ENCODE data around the gene GPHA2.

The GPHA2 gene

DNA sequence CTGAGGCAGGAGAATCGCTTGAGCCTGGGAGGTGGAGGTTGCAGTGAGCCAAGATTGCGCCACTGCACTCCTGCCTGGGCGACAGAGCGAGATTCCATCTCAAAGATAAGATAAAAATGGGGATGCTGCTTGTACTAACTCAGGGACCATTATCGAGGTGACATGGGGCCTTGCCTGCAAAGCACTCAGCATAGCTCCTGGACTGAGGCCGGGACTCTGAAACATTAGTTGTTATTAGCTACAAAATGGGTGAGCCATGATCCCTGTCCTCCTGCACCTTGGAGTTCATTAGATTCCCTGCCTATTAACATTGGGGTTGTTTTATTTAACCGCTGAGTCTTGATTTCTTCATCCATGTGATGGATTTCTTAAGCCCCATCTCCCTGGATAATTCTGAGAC, 6.1 kb downstream of the GPHA2 start:
- DNase-seq, result no peak

DNA sequence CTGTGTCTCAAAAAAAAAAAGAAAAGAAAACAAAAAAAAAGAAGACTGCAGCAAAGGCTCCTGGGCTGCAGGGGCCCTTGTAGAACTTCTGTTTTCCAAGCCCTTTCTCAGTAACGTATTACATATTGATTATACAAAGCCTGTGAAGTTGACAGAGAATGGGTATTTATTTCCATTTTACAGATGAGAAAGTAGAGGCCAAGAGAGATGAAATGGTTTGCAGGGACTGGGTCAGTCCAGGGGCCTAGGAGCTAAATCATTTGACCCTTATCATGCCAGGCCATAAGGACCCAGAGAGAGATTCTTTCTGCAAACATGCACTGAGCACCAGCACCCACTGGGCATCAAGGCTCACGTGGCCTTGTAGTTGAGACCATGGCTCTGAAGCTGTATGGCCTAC, 6.7 kb downstream of the GPHA2 start:
- DNase-seq, result no peak

DNA sequence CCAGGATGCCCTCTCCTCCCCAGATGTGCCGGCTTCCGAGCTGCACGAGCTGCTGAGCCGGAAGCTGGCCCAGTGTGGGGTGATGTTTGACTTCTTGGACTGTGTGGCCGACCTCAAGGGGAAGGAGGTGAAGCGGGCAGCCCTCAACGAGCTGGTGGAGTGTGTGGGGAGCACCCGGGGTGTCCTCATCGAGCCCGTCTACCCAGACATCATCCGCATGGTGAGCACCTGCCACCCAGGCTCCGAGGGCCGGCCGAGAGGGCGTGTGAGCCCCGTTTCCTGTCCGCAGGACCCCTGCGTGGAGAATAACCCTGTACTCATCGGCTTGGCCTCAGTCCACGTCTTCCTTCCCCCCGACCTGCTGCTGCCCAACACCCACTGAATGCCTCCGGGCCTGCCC, 9.0 kb downstream of the GPHA2 start:
- DNase-seq, result no peak

DNA sequence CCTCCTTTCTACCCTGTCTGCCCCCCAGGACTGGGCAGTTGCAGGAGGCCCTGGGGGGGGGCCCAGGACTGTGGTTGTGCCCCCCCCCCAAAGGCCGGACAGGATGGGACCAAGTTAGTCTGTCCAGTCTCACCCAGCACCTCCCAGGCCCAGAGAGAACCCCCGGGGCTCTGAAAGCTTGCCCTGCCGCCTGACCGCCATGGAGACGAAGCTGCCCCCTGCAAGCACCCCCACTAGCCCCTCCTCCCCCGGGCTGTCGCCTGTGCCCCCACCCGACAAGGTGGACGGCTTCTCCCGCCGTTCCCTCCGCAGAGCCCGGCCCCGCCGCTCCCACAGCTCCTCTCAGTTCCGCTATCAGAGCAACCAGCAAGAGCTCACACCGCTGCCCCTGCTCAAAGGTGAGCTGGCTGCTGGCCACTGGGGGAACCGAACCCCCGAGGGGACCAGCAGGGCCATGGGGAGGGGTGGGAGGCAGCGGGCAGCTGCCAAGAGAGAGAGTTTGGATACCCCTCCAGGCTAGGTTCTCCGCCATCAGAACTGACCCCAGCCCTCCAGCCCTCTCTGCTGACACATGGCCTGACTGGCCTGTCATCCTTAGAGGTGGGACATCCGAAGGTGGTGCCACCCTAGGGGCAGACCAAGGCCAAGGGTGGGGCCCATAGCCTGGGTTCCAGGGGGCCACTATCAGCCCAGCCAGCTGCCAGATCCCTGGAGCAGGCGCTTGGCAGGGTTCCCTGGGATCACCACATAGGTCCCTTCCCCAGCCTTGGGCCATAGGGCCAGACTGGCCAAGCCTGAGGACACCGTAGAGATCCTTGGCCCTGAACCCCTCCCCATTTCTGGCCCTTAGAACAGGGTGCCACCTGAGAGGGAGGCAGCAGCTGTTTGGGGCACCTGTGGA, 9.9 kb downstream of the GPHA2 start:
- DNase-seq, result no peak

DNA sequence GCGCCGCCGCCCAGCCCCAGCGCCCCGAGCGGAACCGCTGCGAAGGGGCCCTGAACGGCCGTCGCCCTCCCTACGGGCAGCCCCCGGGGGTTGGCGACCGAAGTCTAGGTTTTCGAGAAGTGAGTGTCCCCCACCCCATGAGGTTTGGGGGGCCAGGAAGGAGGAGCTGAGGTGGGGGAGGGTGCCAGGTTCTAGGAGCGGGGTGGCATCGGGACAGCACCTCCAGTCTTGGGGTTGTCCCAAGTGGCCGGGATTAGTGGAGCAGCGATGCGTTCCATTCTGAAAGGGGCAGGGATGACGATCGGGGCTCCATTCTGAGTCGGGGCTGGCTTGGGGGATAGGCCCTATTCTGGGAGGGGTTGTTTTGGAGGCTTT, 10.8 kb downstream of the GPHA2 start:
- no peak for DNase-seq

DNA sequence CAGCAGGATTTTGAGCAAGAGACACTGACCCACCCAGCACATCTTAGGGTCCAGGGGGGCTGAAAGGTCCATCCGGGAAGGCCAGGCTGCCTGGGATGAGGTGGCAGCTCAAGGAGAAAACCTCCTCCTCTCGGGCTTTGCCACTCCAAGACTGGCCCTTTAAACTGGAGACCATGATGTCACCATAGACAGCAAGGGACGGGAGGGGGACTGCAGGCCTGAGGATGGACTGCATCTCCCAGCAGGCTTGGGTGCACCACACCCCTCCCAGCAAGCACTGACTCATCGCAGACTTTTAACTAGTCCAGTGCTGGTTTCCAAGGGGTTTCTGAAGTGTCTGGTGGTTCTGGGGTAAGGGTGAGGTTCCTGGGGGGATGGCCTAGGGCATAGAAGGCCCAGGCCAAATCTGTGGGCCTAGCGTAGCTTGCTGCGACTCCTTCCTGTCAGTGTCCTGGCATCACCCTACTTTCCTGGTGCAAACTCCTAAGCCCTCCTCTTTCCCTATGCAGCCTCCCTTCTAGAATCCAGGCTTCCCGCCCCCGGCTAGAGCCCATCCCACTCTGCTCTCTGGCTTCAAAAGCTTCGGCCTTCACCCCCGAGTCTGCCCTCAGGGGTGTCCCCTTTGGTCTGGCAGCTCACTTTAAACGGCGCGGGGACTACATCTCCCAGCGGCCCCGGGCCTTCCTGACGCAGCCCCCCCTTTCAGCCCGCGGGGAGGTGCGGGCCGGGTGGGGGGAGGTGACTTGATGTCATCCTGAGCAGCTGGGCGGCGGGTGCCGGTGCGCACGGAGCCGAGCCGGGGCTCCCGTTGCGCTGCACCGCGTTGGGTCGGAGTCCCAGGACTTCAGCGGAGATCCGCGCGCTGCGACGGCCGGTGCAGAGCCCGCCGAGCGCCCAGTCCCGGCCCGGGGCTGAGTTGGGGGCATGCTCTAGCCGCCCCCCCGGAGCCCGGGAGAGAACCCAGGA, 11.5 kb downstream of the GPHA2 start, which contains the start of gene PPP2R5B:
Gene PPP2R5B (plus strand): TSS at position 746 of the 966 bp plus-strand sequence. CDS start 1,046 bp downstream, outside the sequence.
- DNase-seq, result peak; percentile 81

DNA sequence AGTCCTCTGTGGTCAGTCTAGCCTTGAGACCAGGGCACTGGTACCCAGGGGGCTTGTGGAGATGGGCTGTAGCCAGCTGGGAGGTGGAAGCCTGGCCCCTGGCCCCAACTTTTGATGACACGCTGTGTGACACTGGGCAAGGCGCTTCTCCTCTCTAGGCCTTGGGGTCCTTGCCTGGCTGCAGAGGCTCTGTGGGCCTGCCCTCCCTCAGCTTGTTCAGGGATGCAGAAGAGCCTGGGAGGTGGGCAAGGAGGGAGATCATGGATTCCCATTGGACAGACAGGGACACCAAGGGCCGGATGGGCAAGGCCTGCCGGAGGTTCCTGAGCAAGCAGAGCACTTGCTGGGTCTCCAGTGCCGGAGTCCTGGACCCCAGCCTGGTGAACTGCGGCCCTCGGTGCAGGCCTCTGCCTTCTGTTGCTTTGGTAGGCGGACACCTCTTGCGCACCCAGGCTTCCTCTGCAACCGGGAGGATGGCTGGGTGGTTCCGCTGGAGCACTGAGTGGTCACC, 12.5 kb downstream of the GPHA2 start:
- DNase-seq, result no peak

DNA sequence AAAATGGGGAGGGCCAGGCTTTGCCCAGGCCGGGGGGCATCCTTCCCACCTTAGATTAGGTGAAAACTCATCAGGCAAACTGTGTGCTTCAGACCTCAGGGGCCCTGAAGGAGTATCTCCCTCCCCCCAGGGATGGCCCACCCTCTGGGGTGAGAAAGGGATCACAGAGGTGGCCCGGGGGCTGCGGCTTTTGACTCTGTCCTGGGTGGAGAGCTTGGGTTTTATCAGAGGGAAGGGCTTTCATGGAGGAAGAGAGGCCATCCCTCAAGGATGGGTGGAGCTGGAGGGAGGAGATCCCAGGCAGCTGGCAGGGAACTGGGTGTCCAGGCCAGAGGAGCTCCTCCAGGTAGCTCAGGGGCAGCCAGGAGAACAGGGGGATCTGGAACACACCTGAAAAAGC, 14.3 kb downstream of the GPHA2 start:
- no peak for DNase-seq

DNA sequence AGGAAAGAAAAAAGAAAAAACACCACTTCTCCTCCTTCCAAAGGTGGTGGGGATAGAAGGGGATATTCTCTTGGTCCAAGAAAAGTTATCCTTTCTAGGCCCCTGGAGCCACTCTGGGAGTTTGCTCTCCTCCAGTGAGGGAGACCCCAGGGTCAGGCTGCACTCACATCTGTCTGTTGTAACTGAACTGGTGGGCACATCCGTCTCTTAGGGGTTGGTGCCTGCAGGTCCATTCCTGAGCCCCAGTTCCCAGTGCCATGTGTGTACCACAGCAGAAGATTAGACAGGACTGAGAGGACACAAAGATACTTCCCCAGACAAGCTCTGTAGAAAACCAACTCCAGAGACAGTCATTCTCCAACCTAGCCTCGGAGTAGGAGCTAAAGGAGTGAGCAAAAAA, 15.6 kb downstream of the GPHA2 start:
- DNase-seq, result no peak

DNA sequence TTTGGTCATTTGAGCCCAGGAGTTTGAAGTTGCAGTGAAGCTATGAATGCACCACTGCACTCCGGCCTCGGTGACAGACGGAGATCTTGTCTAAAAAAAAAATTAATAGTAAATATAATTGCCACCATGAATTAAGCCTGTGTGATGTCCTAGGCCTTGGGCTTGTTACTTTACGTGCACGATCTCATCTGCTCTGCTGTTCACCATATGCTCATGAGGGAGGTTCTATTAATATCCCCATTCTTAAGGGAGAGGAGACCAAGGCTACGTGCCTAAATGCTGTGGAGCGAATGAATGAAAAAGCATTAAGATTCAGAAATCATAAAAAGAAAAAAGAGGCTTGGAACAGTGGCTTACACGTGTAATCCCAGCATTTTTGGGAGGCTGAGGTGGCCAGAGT, 16.1 kb downstream of the GPHA2 start:
- no peak for DNase-seq

DNA sequence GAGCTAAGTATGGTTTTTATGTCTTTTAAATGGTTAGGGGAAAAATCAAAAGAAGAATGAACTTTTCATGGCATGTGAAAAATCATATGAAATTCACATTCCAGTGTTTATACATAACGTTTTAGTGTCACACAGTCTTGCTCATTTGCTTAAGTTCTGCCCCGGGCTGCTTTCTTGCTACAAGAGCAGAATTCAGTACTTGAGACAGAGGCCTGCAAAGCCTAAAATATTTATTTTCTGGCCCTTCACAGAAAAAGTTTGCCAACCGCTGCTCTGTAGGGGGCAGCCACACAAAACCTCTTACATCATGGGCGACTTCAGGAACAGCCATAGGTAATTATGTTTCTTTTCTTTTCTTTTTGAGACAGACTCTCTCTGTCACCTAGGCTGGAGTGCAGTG, 17.7 kb downstream of the GPHA2 start:
- no peak for DNase-seq

DNA sequence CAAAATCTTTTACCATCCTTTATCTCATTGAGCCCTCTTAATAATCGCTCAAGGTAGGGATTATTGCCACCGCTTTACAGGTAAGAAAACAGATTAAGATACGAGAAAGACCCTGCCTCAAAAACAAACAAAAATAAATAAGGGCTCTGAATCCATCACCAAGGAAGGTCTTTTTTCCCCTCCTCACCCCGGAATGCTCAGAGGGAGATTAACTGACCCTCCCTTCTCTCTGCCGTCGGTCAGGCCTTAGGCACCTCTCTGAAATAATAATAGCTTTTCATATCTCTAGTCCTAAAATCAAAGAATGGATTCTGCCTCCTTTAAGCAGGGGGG, 18.1 kb downstream of the GPHA2 start:
- DNase-seq, result no peak

DNA sequence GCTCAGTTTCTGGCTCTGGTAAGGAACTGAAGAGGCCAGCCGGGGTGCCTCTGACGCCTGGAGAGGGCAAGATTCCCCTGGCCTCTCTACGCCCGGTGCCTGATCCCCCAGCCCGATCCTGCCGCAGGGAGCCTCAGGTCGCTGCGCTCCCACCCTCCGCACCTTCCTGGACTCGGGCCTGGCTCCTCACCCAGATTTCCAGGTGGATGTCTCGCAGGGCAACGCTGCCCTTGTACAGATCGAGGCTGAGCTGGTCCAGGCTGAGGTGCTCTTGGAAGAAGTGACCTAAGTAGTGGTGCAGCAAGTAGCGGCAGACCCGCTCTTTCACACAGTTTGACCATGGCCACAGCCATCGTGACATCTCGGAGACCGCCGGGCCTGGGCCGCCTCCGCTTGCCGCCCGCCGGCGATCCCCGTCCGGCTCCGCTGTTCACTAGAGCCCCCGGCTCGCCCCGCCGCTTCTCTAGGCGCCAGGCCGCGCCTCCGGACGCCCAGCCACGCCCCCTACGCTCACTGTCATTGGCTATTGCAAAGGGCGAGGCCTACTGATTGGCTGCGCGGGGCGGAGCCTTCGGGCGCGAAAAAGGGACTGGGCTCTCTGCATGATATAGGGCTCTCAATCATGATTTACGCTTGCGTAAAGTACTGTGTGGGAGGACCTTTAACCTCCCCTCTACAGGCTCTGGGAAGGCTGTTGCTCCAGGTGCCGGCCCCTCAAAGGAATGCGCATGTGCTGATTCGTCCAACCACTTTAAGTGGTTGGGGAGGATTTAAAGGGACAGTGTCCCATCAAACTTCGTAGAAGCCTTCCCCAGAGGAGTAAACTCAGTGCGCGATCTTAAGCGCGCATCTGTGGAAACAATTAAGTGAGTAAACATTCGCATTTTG, 18.7 kb downstream of the GPHA2 start, which contains the start of gene ATG2A:
Gene ATG2A (minus strand): TSS at position 435 of the 888 bp plus-strand sequence. CDS start 74 bp downstream, at position 361.
- DNase-seq, result peak; percentile 98

DNA sequence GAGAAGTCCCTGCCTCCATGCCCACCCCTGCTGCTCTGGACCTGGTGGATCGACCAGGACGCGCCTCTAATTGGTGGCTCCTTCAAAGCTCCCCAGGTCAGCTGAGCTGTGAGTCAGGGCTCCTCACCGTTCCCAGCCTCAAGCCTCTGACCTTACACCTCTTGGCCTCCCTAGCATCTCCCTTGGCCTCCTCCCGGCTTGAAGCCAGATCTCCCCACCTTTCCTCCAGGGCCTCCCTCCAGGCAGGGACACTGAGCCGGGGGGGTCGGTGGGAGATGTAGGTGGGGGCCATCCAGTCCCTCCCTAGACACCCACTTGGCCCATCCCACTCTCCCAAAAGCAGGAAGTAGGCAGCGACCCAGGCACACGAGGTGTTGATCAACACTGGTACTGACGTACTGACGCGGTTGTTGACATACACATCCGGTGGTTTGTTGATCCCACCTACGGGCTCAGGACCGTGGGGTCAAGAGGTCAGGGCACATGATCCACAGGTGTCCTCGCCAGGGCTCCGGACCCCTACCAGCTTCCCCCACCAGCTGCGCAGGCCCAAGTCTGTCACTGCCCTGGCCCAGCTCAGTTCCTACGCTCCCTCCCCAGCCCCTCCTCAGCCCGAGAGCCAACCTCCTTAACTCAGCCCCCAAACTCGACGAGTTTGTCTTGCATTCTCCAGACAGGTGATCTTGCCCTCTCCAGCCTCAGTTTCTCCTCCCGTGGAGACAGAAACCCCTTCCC, 19.5 kb downstream of the GPHA2 start:
- no peak for DNase-seq

DNA sequence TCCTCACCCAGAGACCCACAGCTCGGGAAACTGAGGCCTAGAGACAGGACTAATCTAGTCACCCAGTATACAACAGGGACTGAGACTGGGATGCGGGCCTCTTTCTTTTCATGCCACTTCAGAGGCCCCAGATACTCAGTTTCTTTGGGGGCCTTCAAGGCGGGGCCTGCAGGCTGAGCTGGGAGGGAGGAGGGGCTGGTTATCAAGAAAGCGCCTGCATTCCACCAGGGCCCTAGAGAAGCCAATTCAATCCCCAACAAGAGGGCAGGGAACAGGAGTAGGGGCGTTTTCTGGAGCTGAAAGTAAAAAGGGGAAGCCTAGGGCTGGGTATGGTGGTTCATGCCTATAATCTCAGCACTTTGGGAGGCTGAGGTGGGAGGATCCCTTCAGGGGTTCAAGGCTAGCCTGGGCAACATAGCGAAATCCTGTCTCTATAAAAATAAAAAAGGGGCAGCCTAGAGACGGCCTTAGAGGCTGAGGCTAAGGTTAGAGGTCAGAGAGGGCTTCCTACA, 20.3 kb downstream of the GPHA2 start:
- DNase-seq, result no peak

DNA sequence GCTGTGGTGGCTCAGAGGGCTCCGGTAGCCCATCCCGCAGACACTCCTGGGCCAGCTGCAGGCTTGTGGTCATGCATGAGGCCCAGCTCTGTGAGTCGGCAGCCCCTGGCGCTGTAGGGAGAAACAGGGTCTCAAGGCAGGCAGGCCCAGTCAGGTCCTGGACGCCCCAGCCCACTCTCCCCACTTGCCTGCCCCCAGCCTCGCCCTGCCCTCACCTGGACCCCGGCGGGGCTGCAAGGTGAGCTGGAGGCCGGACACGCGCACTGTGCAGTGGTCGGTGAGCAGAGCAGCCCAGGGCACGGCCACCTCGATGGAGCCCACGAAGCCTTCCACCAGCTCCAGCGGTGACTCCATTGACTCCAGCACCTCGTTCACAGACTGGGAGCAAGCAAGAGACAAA, 21.6 kb downstream of the GPHA2 start:
- no peak for DNase-seq

DNA sequence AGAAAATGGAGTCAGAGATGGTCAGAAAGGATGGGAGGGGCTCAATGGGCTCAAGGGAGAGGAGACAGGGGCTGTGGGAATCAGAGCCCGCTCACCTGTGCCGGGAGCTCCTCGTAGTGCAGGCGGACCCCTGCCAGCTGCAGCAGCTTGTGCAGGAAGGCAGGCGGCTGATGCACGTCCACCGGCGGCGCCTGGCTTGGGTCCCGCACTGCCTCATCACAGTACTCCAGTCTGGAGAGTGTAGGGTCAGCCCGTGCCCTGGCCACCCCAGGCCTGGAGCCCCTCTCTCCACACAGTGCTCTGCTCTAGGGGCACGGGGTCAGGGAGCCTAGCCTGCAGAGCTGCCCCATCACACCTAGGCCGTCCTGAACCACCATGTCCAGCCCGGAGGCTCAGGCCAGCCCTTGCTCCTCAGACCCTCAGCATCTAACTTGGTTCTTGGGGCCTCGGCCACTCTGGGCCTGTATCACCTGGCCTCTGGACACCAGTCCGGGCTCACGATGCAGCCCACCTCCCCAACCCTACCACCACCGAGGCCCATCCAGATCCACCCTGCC, 22.4 kb downstream of the GPHA2 start:
- DNase-seq, result no peak

DNA sequence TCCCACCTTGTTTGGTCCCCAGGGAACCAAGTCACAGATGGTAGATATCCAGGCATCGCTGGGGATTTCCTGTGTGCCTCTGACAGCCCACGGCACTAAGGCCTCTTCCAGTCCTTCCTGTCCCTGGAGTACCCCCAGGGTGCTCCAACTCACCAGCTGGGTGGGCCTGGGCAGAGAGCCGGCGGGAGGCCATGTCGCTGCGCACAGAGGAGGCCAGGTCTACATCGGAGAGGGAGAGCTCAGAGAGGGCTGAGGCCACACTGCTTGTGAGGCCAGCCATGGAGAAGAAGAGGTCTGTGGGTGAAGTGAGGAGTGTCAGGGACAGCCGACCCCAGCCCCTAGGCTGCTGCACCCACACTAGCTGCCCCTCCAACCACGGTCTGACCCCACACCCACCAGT, 24.0 kb downstream of the GPHA2 start:
- no peak for DNase-seq

DNA sequence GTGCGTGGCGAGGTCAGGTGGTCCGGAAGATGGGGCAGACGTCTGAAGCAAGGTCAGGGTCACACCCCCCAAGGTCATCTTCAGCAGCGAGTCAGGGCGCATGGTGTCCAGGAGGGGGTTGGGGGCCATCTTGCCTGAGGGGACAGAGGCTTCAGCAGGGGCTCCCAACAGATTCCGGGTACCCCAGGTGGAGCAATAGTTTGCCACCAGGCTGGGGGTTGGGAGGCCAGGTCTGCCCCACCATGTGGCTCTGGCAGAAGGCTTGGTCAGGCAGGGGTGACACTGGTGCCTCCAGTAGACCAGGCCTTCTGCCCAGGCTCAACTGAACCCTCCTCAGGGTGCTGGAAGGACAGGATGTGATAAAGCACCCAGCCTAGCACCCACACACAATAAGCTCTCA, 24.6 kb downstream of the GPHA2 start:
- no peak for DNase-seq

DNA sequence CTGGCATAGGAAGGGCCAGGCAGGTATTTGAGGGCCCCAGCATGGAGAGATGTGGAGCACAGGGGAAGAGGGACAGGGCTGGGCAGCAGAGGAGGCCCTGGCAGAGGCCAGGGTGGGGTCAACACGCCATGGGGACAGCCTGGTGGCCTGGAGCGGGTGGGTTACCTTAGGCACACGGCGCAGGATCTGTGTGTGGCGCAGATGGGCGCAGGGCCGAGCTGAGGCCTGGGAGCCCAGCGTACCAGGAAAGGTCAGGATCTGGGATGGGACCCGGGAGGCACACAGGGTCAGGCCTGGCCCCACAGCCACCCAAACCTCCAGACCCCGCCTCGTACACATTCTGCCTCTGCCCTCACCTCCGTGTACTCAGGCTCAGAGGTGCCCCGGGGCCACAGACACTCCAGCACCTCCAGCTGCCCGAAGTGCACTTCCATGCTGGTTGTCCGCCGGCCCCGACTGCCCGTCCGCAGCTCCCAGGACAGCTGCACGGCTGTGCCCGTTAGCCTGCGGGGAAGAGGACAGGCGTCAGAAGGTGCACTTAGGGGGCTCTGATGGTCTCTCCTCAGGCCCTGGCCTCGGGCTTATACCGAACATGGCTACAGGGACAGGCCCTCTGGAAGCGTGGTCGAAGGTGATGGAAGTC, 25.1 kb downstream of the GPHA2 start:
- no peak for DNase-seq
